SK-N-SH treated with all-trans-retinoic acid at 6 μM for 48 hours (cell line): ENCODE data around the gene WBP2.

ENCODE experiments used
- ATAC-seq: fragments of 200-7000 bp; cut with Tn5 transposase; 3 replicates; pipeline ENCODE4 v1.9.1; 2020; ENCODE audit warnings: mild to moderate bottlenecking, moderate library complexity
- BACH2 ChIP-seq: fragments of 250-450 bp; sonication (Bioruptor Pico); IDR thresholded peaks from 2 replicates; pipeline ENCODE4 v1.9.0; 2021; ENCODE audit warnings: mild to moderate bottlenecking, borderline replicate concordance
- CREB5 ChIP-seq: fragments of 250-450 bp; sonication (Bioruptor Pico); IDR thresholded peaks from 2 replicates; pipeline ENCODE4 v1.5.1; 2020; ENCODE audit warnings: low read depth, mild to moderate bottlenecking, moderate library complexity
- CSDC2 ChIP-seq: fragments of 250-450 bp; sonication (Bioruptor Pico); IDR thresholded peaks from 2 replicates; pipeline ENCODE4 v1.5.0; 2020; ENCODE audit warnings: mild to moderate bottlenecking, moderate library complexity
- CSRNP3 ChIP-seq: fragments of 250-450 bp; sonication (Bioruptor Pico); IDR thresholded peaks from 2 replicates; pipeline ENCODE4 v1.5.1; 2021; ENCODE audit warnings: mild to moderate bottlenecking, moderate library complexity
- ESRRG ChIP-seq: fragments of 250-450 bp; sonication (Bioruptor Pico); IDR thresholded peaks from 2 replicates; pipeline ENCODE4 v1.6.1; 2021; ENCODE audit warnings: mild to moderate bottlenecking
- GLIS3 ChIP-seq: fragments of 250-450 bp; sonication (Bioruptor Pico); IDR thresholded peaks from 2 replicates; pipeline ENCODE4 v1.5.0; 2020; ENCODE audit warnings: mild to moderate bottlenecking, moderate library complexity
- ISL1 ChIP-seq: fragments of 250-450 bp; sonication (Bioruptor Pico); IDR thresholded peaks from 2 replicates; pipeline ENCODE4 v2.1.2; 2022; ENCODE audit warnings: mild to moderate bottlenecking, moderate library complexity
- OSR1 ChIP-seq: fragments of 250-450 bp; sonication (Bioruptor Pico); IDR thresholded peaks from 2 replicates; pipeline ENCODE4 v1.8.0; 2022; ENCODE audit warnings: moderate library complexity, mild to moderate bottlenecking, inconsistent platforms
- PATZ1 ChIP-seq: fragments of 250-450 bp; sonication (Bioruptor Pico); IDR thresholded peaks from 2 replicates; pipeline ENCODE4 v1.8.0; 2020; ENCODE audit warnings: mild to moderate bottlenecking, moderate library complexity, borderline replicate concordance
- POU6F1 ChIP-seq: fragments of 250-450 bp; sonication (Bioruptor Pico); IDR thresholded peaks from 2 replicates; pipeline ENCODE4 v1.8.0; 2021; ENCODE audit warnings: low read depth, mild to moderate bottlenecking, moderate library complexity, borderline replicate concordance
- PPARA ChIP-seq: fragments of 250-450 bp; sonication (Bioruptor Pico); IDR thresholded peaks from 2 replicates; pipeline ENCODE4 v1.5.0; 2020; ENCODE audit warnings: mild to moderate bottlenecking, borderline replicate concordance
- TCF4 ChIP-seq: fragments of 250-450 bp; sonication (Bioruptor Pico); IDR thresholded peaks from 2 replicates; pipeline ENCODE4 v1.8.0; 2021; ENCODE audit warnings: mild to moderate bottlenecking, moderate library complexity, borderline replicate concordance
- TOX ChIP-seq: fragments of 250-450 bp; sonication (Bioruptor Pico); IDR thresholded peaks from 2 replicates; pipeline ENCODE4 v1.8.0; 2021; ENCODE audit warnings: mild to moderate bottlenecking, moderate library complexity, borderline replicate concordance
- TSHZ2 ChIP-seq: fragments of 250-450 bp; sonication (Bioruptor Pico); IDR thresholded peaks from 2 replicates; pipeline ENCODE4 v1.5.0; 2020; ENCODE audit warnings: mild to moderate bottlenecking, moderate library complexity
- ZFP3 ChIP-seq: fragments of 250-450 bp; sonication (Bioruptor Pico); IDR thresholded peaks from 2 replicates; pipeline ENCODE4 v1.5.0; 2020; ENCODE audit warnings: mild to moderate bottlenecking, moderate library complexity
- ZFP30 ChIP-seq: fragments of 450-650 bp; formaldehyde crosslinking; IDR thresholded peaks from 2 replicates; pipeline ENCODE4 v1.5.0; 2022; ENCODE audit warnings: mild to moderate bottlenecking, moderate library complexity
- ZNF565 ChIP-seq: fragments of 450-650 bp; formaldehyde crosslinking; conservative IDR thresholded peaks from 2 replicates; pipeline ENCODE4 v1.5.0; 2020; ENCODE audit warnings: low read depth, mild to moderate bottlenecking, moderate library complexity

Gene WBP2

GRCh38 chr17:75813081-75814020, 41.8 kb downstream of the WBP2 start:
- TF ChIP-seq ZNF565 (CRISPR knock-in tag) (no peak), GLIS3 (no peak), CSDC2 (no peak), ZFP3 (no peak), TCF4 (no peak), ESRRG (CRISPR knock-in tag) (no peak), CSRNP3 (CRISPR knock-in tag) (no peak), PPARA (no peak)
- ATAC-seq: no peak

GRCh38 chr17:75812096-75813013, 42.8 kb downstream of the WBP2 start:
- no peak for ATAC-seq
- TF ChIP-seq ZFP30: no peak
- TF ChIP-seq ESRRG (CRISPR knock-in tag): no peak
- TF ChIP-seq TOX: no peak
- TF ChIP-seq CSRNP3 (CRISPR knock-in tag): no peak
- TF ChIP-seq PPARA: no peak
- no peak for TF ChIP-seq BACH2 (CRISPR knock-in tag)
- no peak for TF ChIP-seq ISL1 (CRISPR knock-in tag)
- TF ChIP-seq TSHZ2: no peak
- no peak for TF ChIP-seq POU6F1 (CRISPR knock-in tag)
- no peak for TF ChIP-seq CREB5 (CRISPR knock-in tag)
- TF ChIP-seq TCF4: no peak
- TF ChIP-seq PATZ1: no peak
- TF ChIP-seq CSDC2: no peak

- ATAC-seq: no peak
- TF ChIP-seq ISL1 (CRISPR knock-in tag): no peak
- TF ChIP-seq OSR1 (CRISPR knock-in tag): no peak
- no peak for TF ChIP-seq TSHZ2
- no peak for TF ChIP-seq CREB5 (CRISPR knock-in tag)
- TF ChIP-seq TOX: no peak
- TF ChIP-seq ZNF565 (CRISPR knock-in tag): no peak
- no peak for TF ChIP-seq BACH2 (CRISPR knock-in tag)
- no peak for TF ChIP-seq CSRNP3 (CRISPR knock-in tag)
Observed at GRCh38 chr17:75811174-75811573, 44.0 kb downstream of the WBP2 start.
